ENCODE measurements around the gene OR51F1.
"Not testable (repeated sequence)": the region's sequence is repeated elsewhere in the genome, so short reads cannot be mapped to it uniquely, and the experiment has no call there.

The OR51F1 gene, protein sequence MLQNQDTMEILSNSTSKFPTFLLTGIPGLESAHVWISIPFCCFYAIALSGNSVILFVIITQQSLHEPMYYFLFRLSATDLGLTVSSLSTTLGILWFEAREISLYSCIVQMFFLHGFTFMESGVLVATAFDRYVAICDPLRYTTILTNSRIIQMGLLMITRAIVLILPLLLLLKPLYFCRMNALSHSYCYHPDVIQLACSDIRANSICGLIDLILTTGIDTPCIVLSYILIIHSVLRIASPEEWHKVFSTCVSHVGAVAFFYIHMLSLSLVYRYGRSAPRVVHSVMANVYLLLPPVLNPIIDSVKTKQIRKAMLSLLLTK

DNA sequence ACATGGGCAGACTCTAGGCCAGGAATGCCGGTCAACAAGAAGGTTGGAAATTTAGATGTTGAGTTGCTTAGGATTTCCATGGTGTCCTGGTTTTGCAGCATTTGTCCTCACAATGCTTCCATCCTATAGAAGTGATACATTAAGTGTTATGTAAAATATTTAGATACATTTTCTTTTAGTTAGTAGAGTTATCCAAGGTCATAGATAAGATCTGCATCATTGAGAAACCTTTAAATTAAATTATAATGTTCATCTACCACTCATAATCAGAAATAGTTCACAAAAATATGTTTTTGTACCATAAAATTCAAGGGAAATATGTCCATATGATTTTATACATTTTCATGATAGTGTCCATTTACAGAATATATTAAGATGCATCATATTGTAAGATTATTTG is at the start of gene OR51F1:
TSS of gene OR51F1 (minus strand) at position 101 of the 400 bp plus-strand sequence. CDS start at position 101, 0 bp downstream.
- no peak for DNase-seq
- intact Hi-C loops (cut with DNase I): no loop called here

DNA sequence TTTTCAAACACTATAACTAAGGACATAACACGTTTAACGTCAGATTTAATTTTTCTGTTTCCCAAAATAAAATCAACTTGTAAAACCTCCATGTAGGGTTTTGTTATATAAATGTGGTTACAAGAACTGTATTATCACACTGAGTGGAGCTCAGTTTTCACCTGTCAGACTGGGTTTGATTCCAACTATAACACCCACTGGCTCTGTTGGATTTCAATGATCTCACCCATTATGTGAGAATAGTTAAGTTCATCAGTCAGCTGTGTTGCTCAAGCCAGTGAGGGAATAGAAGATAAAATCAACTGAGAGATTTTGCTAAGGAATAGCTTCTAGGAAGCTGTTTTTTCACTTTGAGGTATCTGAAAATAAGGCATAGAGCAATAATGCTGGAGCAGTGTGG is 39.5 kb upstream of the OR51F1 start:
- DNase-seq: no peak
- intact Hi-C loops (cut with DNase I): no loop called here

DNA sequence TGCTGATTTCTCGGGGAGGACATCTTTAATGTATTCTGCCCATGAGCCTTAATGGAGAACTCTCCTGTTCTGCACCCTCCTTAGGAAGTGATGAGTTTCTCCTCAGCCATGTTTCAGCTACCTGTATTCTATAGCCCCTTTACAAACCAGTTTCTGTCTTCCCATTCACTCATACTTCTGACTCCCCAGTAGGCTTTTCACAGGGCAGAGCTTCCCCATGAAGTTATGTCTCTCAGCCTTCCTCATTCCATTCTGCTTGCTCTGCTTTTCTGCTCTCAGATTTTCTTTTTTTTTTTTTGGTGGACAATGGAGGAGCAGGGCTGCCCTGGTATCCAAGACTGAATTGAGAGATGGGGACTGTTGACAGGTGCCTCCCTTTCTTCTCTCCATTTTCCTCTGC is 38.7 kb upstream of the OR51F1 start:
- DNase-seq: no peak
- intact Hi-C loops (cut with DNase I): no loop called here

DNA sequence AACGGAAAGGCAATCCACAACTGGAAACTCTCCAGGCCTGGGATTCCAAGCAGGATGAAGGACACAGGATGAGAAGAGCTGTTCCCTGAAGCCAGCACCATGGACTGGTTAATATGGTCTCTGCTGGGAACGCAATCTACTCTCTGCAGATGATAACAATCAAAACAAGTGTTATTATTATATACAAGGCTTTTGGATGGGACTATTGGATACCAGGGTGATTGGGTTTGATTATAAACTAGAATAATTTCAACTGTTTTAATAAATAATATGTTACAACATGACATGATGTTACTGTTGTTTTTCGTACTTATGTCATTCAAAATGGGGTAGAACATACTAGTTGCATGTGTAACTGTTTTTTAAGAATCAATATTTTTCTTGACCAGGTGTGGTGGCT is 34.5 kb upstream of the OR51F1 start, which contains the start of gene OR52R1:
TSS of gene OR52R1 (minus strand) at position 101 of the 400 bp plus-strand sequence. CDS start at position 101, 0 bp downstream.
- no peak for DNase-seq
- intact Hi-C loops (cut with DNase I): no loop called here

DNA sequence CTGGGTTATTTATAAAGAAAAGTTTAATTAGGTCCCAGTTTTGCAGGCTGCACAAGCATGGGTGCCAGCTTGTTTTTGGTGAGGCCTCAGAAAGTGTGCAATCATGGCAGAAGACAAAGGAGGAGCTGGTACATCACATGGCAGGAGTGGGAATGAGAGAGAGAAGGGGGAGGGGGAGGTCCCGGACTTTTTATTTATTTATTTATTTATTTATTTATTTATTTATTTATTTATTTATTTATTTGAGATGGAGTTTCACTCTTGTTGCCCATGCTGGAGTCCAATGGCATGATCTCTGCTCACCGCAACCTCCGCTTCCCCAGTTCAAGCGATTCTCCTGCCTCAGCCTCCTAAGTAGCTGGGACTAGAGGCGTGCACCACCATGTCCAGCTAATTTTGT is 31.6 kb upstream of the OR51F1 start:
- DNase-seq; intact Hi-C loops (cut with DNase I): not testable (repeated sequence)

DNA sequence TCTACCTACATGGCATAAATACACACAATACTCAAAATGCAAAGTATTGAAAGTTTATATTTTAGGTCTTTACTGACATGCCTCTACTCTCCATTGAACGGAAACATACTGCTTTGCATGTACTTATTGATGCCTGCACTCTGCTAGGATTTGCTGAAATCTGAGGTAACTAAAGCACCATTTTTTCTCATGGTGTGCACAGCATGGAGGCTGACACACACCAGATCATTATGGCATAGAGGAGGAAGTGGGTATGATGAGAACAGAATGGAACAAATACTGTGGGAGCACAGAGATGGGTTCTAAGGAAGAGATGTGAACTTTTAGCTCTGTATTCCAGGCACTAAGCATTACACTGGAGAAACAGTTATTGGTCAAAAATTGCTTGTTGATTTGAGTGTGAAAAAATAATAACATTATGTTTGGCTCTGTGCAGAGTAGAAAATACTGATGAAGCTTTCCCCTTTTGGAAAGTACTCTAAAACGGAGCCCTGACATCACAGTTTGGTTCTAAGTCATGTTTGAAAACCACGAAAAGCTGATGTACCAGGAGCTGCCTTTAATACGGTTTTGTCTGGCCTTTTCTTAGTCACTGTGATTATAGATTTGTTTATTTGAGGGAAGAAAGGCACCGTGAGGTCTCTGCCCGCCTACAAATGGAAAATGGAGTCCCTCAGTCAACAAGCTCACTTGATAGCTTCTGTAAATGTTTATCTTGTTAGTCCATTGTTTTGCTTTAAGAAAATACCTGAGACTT is 28.9 kb upstream of the OR51F1 start:
- intact Hi-C loops (cut with DNase I): no loop called here
- DNase-seq: no peak

DNA sequence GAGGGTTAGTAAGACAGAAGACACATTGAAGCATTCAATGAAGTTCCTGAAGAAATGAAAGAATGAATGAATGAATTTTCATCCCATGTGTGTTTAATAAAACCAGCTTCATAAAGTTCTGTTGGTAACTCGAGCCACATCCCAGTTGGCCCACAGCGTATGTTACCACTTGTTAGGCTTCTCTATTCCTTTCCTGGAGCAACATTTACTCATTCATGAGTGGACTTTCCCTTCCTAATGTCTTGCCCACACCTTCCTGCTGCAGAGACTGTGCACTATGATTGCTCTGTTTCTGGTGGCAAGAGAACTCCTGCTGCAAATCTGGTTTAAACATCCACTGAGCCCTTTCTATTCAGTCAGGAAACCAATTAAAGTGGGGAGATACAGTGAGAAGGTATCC is 27.5 kb upstream of the OR51F1 start:
- DNase-seq: no peak
- intact Hi-C loops (cut with DNase I): no loop called here

DNA sequence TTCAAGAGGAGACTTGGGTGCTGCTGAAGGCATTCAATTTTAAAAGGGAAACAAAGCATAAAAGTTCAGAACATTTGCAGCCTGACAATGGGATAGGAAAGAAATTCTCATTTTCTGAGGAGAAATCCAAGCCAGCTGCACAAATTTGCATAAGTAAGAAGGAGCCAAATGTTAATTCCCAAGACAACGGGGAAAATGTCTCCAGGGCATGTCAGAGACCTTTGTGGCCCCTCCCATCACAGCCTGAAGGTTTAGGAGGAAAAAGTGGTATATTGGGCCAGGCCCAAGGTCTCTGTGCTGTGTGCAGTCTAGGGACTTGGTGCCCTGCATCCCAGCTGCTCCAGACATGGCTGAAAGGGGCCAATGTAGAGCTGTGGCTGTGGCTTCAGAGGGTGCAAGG is 12.7 kb upstream of the OR51F1 start:
- intact Hi-C loops (cut with DNase I): no loop called here

DNA sequence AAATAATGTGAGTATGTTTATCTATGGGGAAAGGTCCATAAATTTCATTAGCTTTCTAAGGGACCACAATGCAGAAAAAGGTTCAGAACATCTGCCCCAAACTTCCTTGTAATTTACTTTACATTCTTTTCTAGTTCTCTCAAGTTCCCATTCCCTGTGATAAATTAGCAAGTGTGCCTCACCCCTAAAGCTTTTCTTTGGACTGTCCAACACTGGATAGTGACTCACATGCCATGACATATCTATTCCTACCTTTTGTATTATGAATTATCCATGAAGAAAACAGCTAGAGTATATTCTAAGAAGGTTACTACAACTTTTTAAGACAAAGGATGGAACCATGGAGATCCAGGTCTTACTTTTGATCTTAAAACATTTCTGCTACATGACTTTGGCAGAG is 1.6 kb downstream of the OR51F1 start:
- DNase-seq: no peak
- intact Hi-C loops (cut with DNase I): no loop called here

More for the DNA sequence above, 12.7 kb upstream of the OR51F1 start:
- no peak for DNase-seq

DNA sequence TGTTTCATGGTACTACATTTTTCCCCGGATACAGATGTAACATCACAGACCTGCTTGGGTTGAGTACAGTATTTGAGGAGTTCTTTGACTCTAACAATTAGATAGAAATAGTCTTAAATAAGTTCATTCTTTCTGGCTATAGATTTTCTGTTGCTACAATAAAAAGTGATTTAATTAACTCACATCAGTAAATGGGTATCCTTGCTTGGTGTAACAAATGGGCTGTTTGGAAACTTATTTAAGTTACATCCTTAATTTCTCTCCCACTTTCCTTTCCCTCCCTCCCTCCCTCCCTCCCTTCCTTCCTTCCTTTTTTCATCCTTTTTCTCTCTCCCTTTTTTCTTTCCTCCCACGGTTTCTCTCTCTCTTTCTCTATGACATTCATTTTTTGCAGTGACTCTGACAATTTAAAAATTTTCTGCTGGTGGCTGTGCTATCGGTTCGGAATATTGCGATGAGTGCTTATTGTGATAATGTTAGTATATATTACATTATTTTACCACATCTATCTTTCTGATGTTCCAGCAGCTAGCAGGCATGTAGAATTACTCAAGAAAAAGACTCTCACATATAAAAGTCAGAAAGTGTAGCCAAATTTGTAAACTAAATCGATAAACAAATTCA is 3.2 kb downstream of the OR51F1 start:
- intact Hi-C loops (cut with DNase I): no loop called here
- no peak for DNase-seq

DNA sequence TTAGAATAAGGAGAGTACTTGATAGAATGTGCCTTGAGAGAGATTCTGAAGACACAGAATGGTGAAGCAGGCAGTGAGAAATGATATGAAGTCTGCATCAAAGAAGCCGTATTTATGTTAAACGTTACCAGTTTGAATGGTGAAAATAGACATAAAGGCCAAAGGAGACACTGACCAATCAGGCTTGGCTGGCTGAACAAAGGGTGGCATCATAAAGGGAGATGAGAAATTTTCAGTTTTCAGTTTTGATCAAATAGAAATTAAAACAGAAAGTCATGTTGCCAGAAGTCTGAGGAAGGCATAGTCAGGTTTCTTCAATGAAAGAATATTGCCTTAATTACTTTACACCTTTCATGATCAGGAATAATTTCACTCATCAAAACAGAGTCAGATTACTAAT is 6.6 kb downstream of the OR51F1 start:
- intact Hi-C loops (cut with DNase I): no loop called here
- DNase-seq: no peak

DNA sequence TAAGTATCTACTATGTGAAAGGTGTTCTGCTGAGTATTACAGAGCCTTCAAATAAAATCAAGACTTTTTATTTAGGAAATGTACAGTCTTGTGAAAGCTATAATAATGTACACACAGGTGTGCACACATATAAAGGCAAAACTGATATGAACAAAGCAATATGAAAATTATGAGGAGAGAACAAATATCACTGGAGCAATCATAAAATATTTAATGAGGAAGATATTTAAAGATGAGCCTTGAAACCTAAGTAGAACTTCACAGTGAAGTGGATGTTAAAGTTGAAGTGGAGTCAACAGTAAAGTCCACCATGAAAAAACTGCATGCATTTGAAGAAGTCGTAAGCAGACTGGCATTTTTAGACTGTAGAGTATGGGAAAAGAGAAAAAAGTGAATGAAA is 18.5 kb downstream of the OR51F1 start:
- intact Hi-C loops (cut with DNase I): no loop called here
- no peak for DNase-seq

DNA sequence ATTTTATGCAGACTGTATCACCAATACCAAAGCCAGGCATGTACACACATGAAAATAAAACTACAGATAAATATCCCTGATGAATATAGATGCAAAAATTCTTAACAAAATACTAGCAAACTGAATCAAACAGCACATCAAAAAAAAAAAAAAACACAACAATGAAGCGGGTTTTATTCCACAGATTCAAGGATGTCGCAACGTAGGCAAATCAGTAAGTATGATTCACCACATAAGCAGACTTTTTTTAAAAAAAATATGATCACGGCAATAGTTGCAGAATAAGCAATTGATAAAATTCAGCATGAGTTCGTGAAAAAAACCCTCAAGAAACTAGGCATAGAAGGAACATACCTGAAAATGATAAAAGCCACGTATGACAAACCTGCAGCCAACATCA is 21.3 kb downstream of the OR51F1 start:
- DNase-seq: no peak
- intact Hi-C loops (cut with DNase I): no loop called here

DNA sequence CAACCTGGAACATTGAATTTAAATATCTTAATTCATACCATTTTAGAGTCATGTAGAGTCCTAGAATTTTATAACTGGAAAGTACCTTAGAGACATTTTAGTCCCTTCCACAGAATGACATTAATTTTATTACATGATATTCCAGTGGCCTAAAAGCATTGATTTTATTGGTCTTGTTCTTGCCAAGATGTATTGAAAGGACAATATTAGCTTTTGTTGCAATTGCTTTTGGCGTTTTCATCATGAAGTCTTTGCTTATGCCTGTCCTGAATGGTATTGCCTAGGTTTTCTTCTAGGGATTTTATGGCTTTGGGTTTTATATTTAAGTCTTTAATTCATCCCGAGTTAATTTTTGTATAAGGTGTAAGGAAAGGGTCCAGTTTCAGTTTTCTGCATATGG is 29.0 kb downstream of the OR51F1 start:
- DNase-seq: no peak
- intact Hi-C loops (cut with DNase I): no loop called here

DNA sequence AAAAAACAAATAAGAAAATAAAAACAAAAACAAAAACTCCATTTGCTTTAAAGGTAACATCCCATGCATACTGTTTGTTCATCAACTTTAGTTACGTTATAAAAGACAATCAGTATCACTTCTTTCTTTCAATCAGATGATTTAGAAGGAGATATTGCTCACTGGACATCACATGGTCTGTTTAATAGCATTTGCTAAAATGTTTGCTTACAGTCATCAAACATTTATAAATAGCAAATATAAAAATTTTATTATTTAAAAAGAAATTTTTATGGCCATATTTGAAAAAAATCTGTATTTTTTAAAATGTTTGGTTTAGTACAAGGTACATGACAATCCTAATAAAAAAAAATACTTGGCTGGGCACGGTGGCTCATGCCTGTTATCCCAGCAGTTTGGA is 42.6 kb downstream of the OR51F1 start:
- intact Hi-C loops (cut with DNase I): no loop called here
- DNase-seq: no peak

DNA sequence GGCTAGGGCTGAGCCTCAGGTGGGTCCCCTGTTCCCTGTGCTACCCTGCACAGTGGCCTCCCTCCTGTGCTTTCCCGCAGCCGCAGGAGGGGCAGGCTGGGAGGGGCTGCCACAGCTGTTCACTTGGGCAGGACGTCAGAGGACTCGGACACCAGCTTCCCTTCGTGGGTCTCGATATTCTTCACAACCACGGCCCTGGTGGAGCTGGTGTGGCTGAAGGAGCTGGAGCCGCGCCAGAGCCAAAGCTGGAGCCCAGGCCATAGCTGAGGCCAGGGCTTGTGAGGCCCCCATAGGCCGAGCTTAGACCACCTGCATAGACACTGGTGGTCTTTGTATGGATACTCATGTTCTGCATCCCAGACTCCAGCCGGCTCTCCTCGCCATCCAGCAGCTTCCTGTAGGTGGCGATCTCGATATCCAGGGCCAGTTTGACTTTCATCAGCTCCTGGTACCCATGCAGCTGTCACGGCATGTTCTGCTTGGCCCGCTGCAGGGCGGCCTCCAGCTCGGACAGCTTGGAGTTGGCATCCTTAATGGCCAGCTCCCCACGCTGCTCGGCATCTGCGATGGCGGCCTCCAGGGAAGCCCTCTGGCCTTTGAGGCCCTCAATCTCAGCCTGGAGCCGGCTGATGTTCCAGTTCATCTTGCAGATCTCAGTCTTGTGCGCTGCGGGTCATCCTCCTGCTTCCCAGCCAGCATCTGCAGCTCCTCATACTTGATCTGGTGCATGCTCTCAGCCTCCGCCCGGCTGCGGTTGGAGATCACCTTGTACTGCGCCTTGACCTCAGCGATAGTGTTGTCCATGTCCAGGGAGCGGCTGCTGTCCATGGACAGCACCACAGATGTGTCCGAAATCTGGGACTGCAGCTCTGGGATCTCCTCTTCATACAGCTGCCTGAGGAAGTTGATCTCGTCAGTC is 46.9 kb downstream of the OR51F1 start:
- DNase-seq: peak in 2 of 10 donors; percentile 41 to 84
- intact Hi-C loops (cut with DNase I): not testable (repeated sequence)
